IPS DF 6.9 (cell line): ENCODE results near the gene THUMPD2.
A peak's percentile ranks its signal among the peaks of the same experiment; 100 is the strongest.

Experiments
- DNase-seq: peaks from one replicate; pipeline ENCODE4 v3.0.0-alpha.2; 2013; ENCODE audit warnings: low read depth, low spot score
- H3K27ac ChIP-seq: one replicate; pipeline ENCODE4 v1.5.1; 2013; ENCODE audit warnings: low read length, control low read depth
- H3K27me3 ChIP-seq: 2 replicates; pipeline ENCODE4 v1.6.1; 2013; ENCODE audit warnings: mild to moderate bottlenecking, low read length; ENCODE audit not compliant: control insufficient read depth, insufficient read depth
- H3K36me3 ChIP-seq: 2 replicates; pipeline ENCODE4 v1.6.1; 2013; ENCODE audit warnings: low read length; ENCODE audit not compliant: control insufficient read depth, insufficient read depth
- H3K4me1 ChIP-seq: 2 replicates; pipeline ENCODE4 v1.6.1; 2013; ENCODE audit warnings: low read length; ENCODE audit not compliant: control insufficient read depth, insufficient read depth
- H3K4me3 ChIP-seq: 2 replicates; pipeline ENCODE4 v1.5.1; 2013; ENCODE audit warnings: mild to moderate bottlenecking, low read length
- H3K9me3 ChIP-seq: 2 replicates; pipeline ENCODE4 v1.6.1; 2013; ENCODE audit warnings: low read length, inconsistent platforms; ENCODE audit not compliant: control insufficient read depth, insufficient read depth
- WGBS: extraction: QIAGEN DNeasy Blood & Tissue Kit; methylation state at CpG from one replicate; pipeline ENCODE4 v1.1.7; 2013; ENCODE audit warnings: mixed read lengths, missing lambda C conversion rate; ENCODE audit not compliant: insufficient read length, insufficient coverage; 5-methylcytosine and 5-hydroxymethylcytosine counted together

Gene THUMPD2

GRCh38 chr2:39786761-39787522 lies 7.9 kb upstream of the THUMPD2 start:
- Histone ChIP-seq H3K9me3 (no peaks in the 10 kb centered on the region; the same call in 1 of the 2 replicates), H3K4me3 (no peak overlapping the region), H3K27me3 (no peaks in the 10 kb centered on the region), H3K4me1 (no peaks in the 10 kb centered on the region), H3K27ac (no peak overlapping the region), H3K36me3 (no peaks in the 10 kb centered on the region)
- no CpG with 5 or more reads among the region's 7 CpGs for WGBS
- no peak for DNase-seq

GRCh38 chr2:39782591-39782990 lies 3.5 kb upstream of the THUMPD2 start:
- no peaks in the 10 kb centered on the region for H3K4me1 ChIP-seq
- DNase-seq = no peak
- no peaks in the 10 kb centered on the region for H3K36me3 ChIP-seq
- no peak overlapping the region for H3K27ac ChIP-seq
- H3K9me3 ChIP-seq = no peaks in the 10 kb centered on the region
- no CpG with 5 or more reads among the region's 2 CpGs for WGBS
- H3K4me3 ChIP-seq = no peak overlapping the region
- no peaks in the 10 kb centered on the region for H3K27me3 ChIP-seq

- no peak overlapping the region for H3K27ac ChIP-seq
- H3K9me3 ChIP-seq = no peaks in the 10 kb centered on the region
- H3K4me1 ChIP-seq = no peaks in the 10 kb centered on the region
- DNase-seq = no peak
- H3K36me3 ChIP-seq = no peaks in the 10 kb centered on the region
- H3K4me3 ChIP-seq = no peak overlapping the region
- no peaks in the 10 kb centered on the region for H3K27me3 ChIP-seq
- WGBS = no CpG with 5 or more reads among the region's 1 CpG
These were observed 2.6 kb upstream of the THUMPD2 start for GRCh38 chr2:39781697-39782096.

DNA sequence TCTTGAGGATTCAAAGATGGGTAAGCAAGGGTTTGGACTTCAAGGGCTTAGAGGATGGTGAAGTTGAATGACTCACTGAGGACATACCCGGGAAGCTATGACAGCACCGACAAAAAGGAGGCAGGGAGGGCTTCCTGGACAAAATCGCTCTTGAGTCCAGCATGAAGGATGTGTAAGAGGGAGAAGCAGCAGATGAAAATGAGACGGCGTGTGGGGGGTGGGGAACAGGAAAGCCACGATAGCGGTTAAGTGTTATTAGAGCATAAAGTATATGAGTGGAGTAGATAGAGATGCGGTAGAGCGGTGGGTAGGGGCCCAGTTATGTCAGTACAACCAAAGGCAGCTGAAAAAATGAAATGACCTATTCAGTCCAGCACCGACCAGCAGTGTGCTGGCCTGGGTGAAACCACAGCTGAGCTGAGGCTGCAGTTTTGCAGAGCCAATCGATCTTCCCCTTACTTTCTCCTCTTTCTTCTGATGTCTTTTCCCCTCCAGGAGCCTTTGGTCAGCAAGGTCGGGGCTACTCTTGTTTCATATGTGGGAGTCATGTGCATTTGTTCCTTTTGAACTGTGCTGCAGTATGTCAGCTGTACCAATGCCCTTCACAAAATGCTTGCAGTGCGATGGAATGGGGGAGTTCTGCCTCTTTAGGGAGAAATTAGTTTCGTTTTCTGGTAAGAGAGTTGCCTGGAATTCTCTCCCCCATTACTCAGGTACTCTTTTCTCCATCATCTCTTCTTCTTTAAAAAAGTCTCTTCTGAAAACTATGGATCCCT lies 2.0 kb upstream of the THUMPD2 start:
- DNase-seq = no peak
- Histone ChIP-seq H3K36me3 (no peaks in the 10 kb centered on the region), H3K27ac (no peak overlapping the region), H3K4me1 (no peaks in the 10 kb centered on the region), H3K27me3 (no peaks in the 10 kb centered on the region), H3K9me3 (no peaks in the 10 kb centered on the region), H3K4me3 (no peak overlapping the region)
- 100% methylated on average over 6 of the region's 14 CpGs for WGBS

DNA sequence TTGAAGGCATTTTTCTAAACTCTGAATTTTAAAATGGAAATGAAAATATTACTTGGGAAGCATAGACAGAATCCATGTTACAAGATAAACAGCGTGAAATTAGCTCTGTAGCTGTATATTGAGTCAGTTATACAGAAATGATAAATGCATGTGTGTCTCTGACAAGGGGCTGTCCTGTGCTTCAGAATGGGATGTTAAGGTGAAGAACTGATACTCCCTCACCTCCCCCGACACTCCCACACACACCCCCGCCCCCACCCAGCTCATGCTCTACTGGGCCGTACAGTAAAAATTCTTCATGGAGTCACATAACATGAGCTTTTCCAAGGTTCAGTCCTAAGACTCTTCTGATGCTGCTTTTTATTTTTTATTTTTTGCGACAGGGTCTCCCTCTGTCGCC lies 869 bp upstream of the THUMPD2 start:
- no peak overlapping the region for H3K27ac ChIP-seq
- H3K9me3 ChIP-seq = no peaks in the 10 kb centered on the region
- H3K4me1 ChIP-seq = no peaks in the 10 kb centered on the region
- H3K27me3 ChIP-seq = no peaks in the 10 kb centered on the region
- H3K36me3 ChIP-seq = no peaks in the 10 kb centered on the region
- H3K4me3 ChIP-seq = no peak overlapping the region
- DNase-seq = no peak
- WGBS = no CpG with 5 or more reads among the region's 6 CpGs

GRCh38 chr2:39779341-39779851 lies 338 bp upstream of the THUMPD2 start:
- no CpG with 5 or more reads among the region's 9 CpGs for WGBS
- Histone ChIP-seq H3K4me3 (peak overlapping the region; percentile 91; the same call in 1 of the 2 replicates), H3K27me3 (no peaks in the 10 kb centered on the region), H3K27ac (no peak overlapping the region), H3K4me1 (no peaks in the 10 kb centered on the region), H3K36me3 (no peaks in the 10 kb centered on the region), H3K9me3 (no peaks in the 10 kb centered on the region)
- no peak for DNase-seq

DNA sequence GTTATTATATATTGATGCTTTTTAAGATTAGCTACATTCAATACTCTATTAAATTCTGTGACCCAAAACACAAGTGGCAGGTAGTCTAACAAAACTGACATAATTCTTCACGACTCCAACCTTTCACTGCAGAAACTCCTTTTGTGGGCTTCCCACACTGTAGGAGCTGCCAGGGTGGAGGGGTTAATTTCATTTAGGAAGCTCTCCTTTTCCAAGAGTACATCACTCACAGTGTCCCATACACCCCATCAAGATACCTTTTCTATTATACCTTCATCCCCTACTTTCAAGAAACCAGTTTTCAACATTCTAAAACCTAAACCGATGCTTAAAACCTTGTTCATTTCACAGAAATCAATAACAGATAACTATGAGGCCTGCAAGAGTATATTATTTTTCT lies 825 bp downstream of the THUMPD2 start:
- H3K27me3 ChIP-seq = no peaks in the 10 kb centered on the region
- DNase-seq = no peak
- H3K36me3 ChIP-seq = no peaks in the 10 kb centered on the region
- H3K9me3 ChIP-seq = no peaks in the 10 kb centered on the region
- H3K4me3 ChIP-seq = peak overlapping the region; percentile 91; the same call in 1 of the 2 replicates
- WGBS = 100% methylated on average over 1 of the region's 2 CpGs
- H3K27ac ChIP-seq = no peak overlapping the region
- no peaks in the 10 kb centered on the region for H3K4me1 ChIP-seq

GRCh38 chr2:39772812-39773152 lies 6.3 kb downstream of the THUMPD2 start:
- H3K27me3 ChIP-seq = no peaks in the 10 kb centered on the region
- H3K4me3 ChIP-seq = no peak overlapping the region
- no CpG with 5 or more reads among the region's 1 CpG for WGBS
- no peak for DNase-seq
- H3K27ac ChIP-seq = no peak overlapping the region
- peaks cover 1% of the 10 kb centered on the region; the same call in 1 of the 2 replicates for H3K4me1 ChIP-seq
- H3K9me3 ChIP-seq = no peaks in the 10 kb centered on the region
- H3K36me3 ChIP-seq = no peaks in the 10 kb centered on the region; the same call in 1 of the 2 replicates

DNA sequence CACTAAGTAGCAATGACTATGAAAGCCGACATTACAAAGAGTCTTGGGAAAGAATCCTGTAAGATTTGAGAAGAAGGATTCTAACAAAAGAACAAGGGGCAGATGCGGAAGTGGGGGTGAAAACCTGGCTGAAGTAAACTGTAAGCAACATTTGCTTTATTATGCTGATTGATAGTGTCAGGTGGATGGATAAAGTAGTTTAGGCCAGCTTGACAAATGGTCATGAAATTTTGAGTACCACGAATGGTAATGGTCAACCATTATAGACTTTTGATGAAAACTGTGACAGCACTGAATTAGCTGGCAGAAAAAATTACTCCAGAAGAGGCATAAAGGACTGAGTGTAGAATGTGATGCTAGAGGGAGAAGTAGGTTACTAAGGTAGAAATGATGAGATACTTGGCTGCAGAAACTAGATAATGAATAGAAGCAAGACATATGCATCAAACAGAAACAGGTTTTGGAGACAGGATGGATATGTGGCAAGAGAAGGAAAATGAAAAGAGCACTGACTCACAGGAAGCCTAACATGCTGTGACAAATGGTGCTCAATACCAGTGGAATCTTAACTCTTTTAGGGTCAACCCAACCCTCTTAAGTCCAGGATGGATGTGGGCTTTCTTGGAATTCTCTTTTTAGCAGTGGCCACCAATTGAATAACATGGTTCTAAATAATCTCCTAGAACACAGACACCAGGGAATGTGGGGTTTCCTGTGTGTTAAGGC lies 6.8 kb downstream of the THUMPD2 start:
- no peaks in the 10 kb centered on the region for H3K27me3 ChIP-seq
- DNase-seq = no peak
- H3K4me3 ChIP-seq = no peak overlapping the region
- H3K36me3 ChIP-seq = no peaks in the 10 kb centered on the region; the same call in 1 of the 2 replicates
- peaks cover 1% of the 10 kb centered on the region; the same call in 1 of the 2 replicates for H3K4me1 ChIP-seq
- H3K9me3 ChIP-seq = no peaks in the 10 kb centered on the region
- no CpG with 5 or more reads among the region's 3 CpGs for WGBS
- H3K27ac ChIP-seq = no peak overlapping the region

DNA sequence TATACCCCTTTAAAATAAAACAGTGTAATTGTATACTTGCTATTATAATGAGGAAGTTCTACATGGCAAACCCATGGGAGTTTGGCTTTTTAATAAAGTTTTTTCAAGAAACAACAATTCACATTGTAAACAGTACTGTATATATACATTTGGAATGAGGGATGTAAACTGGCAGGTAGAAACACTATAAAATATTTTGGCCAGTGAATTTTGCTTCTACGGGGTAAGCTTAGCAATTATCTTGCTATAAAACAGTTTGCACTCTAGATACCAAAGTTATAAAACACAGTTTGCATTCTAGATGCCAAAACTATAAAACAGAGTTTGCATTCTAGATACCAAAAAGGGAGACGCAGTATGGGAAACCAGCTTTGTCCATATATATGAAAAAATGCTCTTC lies 16.6 kb downstream of the THUMPD2 start:
- no peaks in the 10 kb centered on the region for H3K9me3 ChIP-seq
- H3K36me3 ChIP-seq = no peaks in the 10 kb centered on the region; the same call in 1 of the 2 replicates
- H3K27ac ChIP-seq = no peak overlapping the region
- no peak for DNase-seq
- no peak overlapping the region for H3K4me3 ChIP-seq
- H3K27me3 ChIP-seq = no peaks in the 10 kb centered on the region
- no peaks in the 10 kb centered on the region for H3K4me1 ChIP-seq
- no CpG with 5 or more reads among the region's 2 CpGs for WGBS
